MV-4-11 (cell line): ENCODE data around the gene DHCR24.

ENCODE experiments used
- DNase-seq: peaks from one replicate; lab custom pipeline; 2025; lab: John Stamatoyannopoulos, UW

The DHCR24 gene

DNA sequence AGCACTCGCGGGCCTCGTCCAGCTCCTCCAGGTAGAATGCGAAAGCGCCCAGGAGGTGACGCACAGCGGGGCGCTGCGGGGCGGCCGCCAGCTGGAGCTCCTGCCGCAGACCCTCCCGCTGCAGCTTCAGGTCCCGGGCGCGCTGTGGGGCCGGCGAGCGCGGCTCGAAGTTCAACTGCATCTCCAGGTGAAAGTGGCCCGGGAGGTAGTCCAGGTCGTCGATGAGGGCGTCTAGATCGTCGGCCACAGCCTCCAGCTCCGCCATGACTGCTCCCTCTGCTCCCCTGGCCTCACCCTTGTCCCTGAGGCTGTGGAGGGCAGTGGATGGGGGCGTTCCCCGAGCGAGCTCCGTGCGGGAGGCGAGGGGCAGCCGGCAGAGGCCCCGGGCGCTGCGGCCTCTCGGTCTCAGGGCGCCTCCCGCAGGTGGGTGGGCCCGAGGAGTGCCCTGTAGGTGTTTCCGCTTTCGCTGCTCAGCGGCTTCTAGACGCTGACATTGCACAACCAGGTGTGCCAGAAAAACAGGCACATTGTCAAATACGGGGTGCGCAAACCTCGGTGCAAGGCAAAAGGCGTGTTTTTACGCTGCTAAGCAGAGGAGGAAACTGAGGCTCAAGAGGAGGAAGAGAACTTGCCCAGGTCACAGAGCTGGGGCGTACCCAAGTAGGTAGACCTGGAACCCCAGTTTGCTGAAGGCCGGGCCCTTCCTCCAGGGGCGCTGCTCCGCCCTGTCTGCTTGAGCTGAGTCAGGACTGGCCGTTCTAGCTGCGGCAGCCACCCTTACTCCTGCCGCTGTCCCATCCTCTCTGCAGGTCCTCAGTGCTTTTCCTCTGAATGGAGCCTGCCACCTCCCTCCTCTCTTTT lies 85.9 kb downstream of the DHCR24 start, which contains the start of gene TTC22:
Gene TTC22, minus strand, starts transcription at position 425 of the 861 bp plus-strand sequence. Its CDS starts 160 bp downstream, at position 265.
- DNase-seq: no peak

GRCh38 chr1:54800041-54800898 lies 86.7 kb downstream of the DHCR24 start:
- no peak for DNase-seq
